ENCODE results near the gene CAMKK2. TPM values are rescaled to one million over a fixed set of nuclear protein-coding genes. Genes with fewer than 3 reads are reported as not detected.
"Not testable (repeated sequence)": the region's sequence is repeated elsewhere in the genome, so short reads cannot be mapped to it uniquely, and the experiment has no call there.

The CAMKK2 gene
- total and polyA plus RNA-seq, 9 of the 15 experiments (the other 6 are each of a cell fraction or from before 2014, with no cell fraction given), result 4.3 to 32.0 (median 18.2) TPM

GRCh38 chr12:121230538-121230907 is 66.0 kb downstream of the CAMKK2 start (continued):
- no peak for TF ChIP-seq PREB (CRISPR knock-in tag; IDR thresholded peaks at IDR 0.05)
- 0 out of 2 replicates have a peak, but pooled peaks have one; percentile 10 for TF ChIP-seq ETV1 (tag; conservative IDR thresholded peaks at IDR 0.05; ENCODE audit: low read depth)

GRCh38 chr12:121229826-121230537 is 66.5 kb downstream of the CAMKK2 start:
- not testable (repeated sequence) for H3K36me3 ChIP-seq (ENCODE audit: control insufficient read depth, insufficient read depth, low read length); H3K9me3 ChIP-seq (replicated peaks; ENCODE audit: control insufficient read depth, insufficient read depth, low read depth, low read length); H3K9me1 ChIP-seq (ENCODE audit: control insufficient read depth, insufficient read depth, low read length); H2AFZ ChIP-seq (ENCODE audit: low read depth, low read length); H3K9ac ChIP-seq (ENCODE audit: insufficient read depth in 1 of 2, low read depth in 2 of 2, low read length in 2 of 2); H3K79me2 ChIP-seq (ENCODE audit: control insufficient read depth, insufficient read depth, low read length); H3K4me2 ChIP-seq (ENCODE audit: insufficient read depth, low read length); H3K27me3 ChIP-seq (ENCODE audit: control insufficient read depth in 2 of 2, insufficient read depth in 2 of 2, low read length in 2 of 2); H4K20me1 ChIP-seq (replicated peaks; ENCODE audit: control insufficient read depth, insufficient read depth, low read length); H3K27ac ChIP-seq (ENCODE audit: extremely low read depth, low read depth, low read length); H3K4me3 ChIP-seq; BruUV-seq (replicated peaks); TF ChIP-seq JUND (tag; IDR thresholded peaks at IDR 0.05; ENCODE audit: borderline replicate concordance, low read depth, low read length)
- FAIRE-seq (peak; percentile 91), ATAC-seq (peak; percentile 96), DNase-seq (ENCODE audit: extremely low read depth in 1 of 4, low spot score in 3 of 4) (peak; percentile 83 to 86 (median 84))
- WGBS (ENCODE audit: insufficient coverage, low coverage, missing lambda C conversion rate), result 33% methylated on average over 19 of the region's 19 CpGs
- CTCF ChIA-PET (ENCODE audit: low intra/inter-chr PET ratio), result interaction anchor here (0.7 to 2.5 kb wide), 3 partner anchors 134 to 225 kb away, joined by 3 to 19 read pairs (median 6); no protein-coding TSS in a partner anchor
- in situ Hi-C loops (cut with MboI) (loop anchor here (5.0 kb wide), 1 partner anchor 168 kb away; no protein-coding TSS in a partner anchor), intact Hi-C loops (cut with micrococcal nuclease) (loop anchor here (1.0 kb wide), 1 partner anchor 170 kb away; no protein-coding TSS in a partner anchor)
- POLR2A ChIA-PET, result interaction anchor here (0.5 to 1.5 kb wide), 3 partner anchors 9 to 36 kb away, joined by 3 to 5 read pairs (median 4); no protein-coding TSS in a partner anchor
- H3K4me1 ChIP-seq (replicated peaks in 1 of 2; ENCODE audit: control insufficient read depth in 2 of 2, insufficient read depth in 2 of 2, low read length in 2 of 2), result peaks cover 0 to 12% of the 10 kb centered on the region in 2 experiments; a peak in 2 of 5 replicates
- TF ChIP-seq ESRRA (IDR thresholded peaks at IDR 0.05; ENCODE audit: borderline replicate concordance, low read depth) (peak; percentile 49; the same call in 1 of the 2 replicates), SMC3 (conservative IDR thresholded peaks at IDR 0.05; ENCODE audit: insufficient read depth, low read depth, low read length) (peak; percentile 77), JUND (IDR thresholded peaks at IDR 0.05; ENCODE audit: borderline replicate concordance, low read depth, low read length) (0 out of 2 replicates have a peak, but pooled peaks have one; percentile 22), ATF7 (IDR thresholded peaks at IDR 0.05) (0 out of 2 replicates have a peak, but pooled peaks have one; percentile 6), STAG1 (CRISPR knock-in tag; IDR thresholded peaks at IDR 0.05; ENCODE audit: borderline replicate concordance) (peak; percentile 65), DACH1 (IDR thresholded peaks at IDR 0.05; ENCODE audit: partially characterized antibody) (peak; percentile 13), RCOR1 (IDR thresholded peaks at IDR 0.05; ENCODE audit: borderline replicate concordance in 1 of 2, low read depth in 2 of 2, low read length in 2 of 2) (0 out of 4 replicates have a peak, but pooled peaks of 1 of the 2 experiments have one; percentile 11), HDGF (IDR thresholded peaks at IDR 0.05) (0 out of 2 replicates have a peak, but pooled peaks have one; percentile 60), CREM (IDR thresholded peaks at IDR 0.05; ENCODE audit: low read depth) (peak; percentile 64; the same call in 1 of the 2 replicates), E2F1 (CRISPR knock-in tag; IDR thresholded peaks at IDR 0.05) (peak; percentile 39; the same call in 1 of the 2 replicates), ZNF384 (IDR thresholded peaks at IDR 0.05; ENCODE audit: low read depth, low read length) (peak; percentile 81), MTA3 (IDR thresholded peaks at IDR 0.05; ENCODE audit: borderline replicate concordance) (peak; percentile 31; the same call in 1 of the 2 replicates), CTBP1 (IDR thresholded peaks at IDR 0.05; ENCODE audit: borderline replicate concordance) (peak; percentile 52; the same call in 1 of the 2 replicates)

Data from K562 (cell line).